CD4-positive, alpha-beta T cell treated with Interleukin-2 at 100 ng/mL for 4 hours (primary cell): ENCODE data around the gene LRRC27.

Source experiments
- DNase-seq: peaks from one replicate; pipeline ENCODE4 v3.0.0-alpha.2; 2020; ENCODE audit warnings: low spot score

Gene LRRC27

GRCh38 chr10:132301371-132302330 lies 30.3 kb upstream of the LRRC27 start:
- DNase-seq = no peak

GRCh38 chr10:132302421-132303310 lies 29.3 kb upstream of the LRRC27 start:
- DNase-seq = no peak

- no peak for DNase-seq
Measured at GRCh38 chr10:132303361-132304115, 28.5 kb upstream of the LRRC27 start.

- DNase-seq = no peak
Measured at GRCh38 chr10:132304756-132305509, 27.1 kb upstream of the LRRC27 start.

GRCh38 chr10:132305654-132306342 lies 26.2 kb upstream of the LRRC27 start:
- DNase-seq = no peak

GRCh38 chr10:132306343-132306685 lies 25.7 kb upstream of the LRRC27 start:
- no peak for DNase-seq

GRCh38 chr10:132306864-132307751 lies 24.9 kb upstream of the LRRC27 start:
- DNase-seq = peak; percentile 13

GRCh38 chr10:132307823-132308586 lies 24.0 kb upstream of the LRRC27 start, which contains the start of gene STK32C:
TSS of gene STK32C (minus strand) at chr10:132307950. CDS start at chr10:132307833, 117 bp downstream.
- peak; percentile 90 for DNase-seq

- DNase-seq = no peak
Measured at GRCh38 chr10:132308587-132309470, 23.2 kb upstream of the LRRC27 start.

GRCh38 chr10:132309471-132309865 lies 22.5 kb upstream of the LRRC27 start:
- DNase-seq = no peak

GRCh38 chr10:132309879-132310591 lies 22.0 kb upstream of the LRRC27 start:
- DNase-seq = no peak

- no peak for DNase-seq
Measured at GRCh38 chr10:132310701-132311337, 21.2 kb upstream of the LRRC27 start.

- no peak for DNase-seq
Measured at GRCh38 chr10:132311338-132311939, 20.6 kb upstream of the LRRC27 start.

- DNase-seq = no peak
Measured at GRCh38 chr10:132313305-132313704, 18.7 kb upstream of the LRRC27 start.

GRCh38 chr10:132313865-132314264 lies 18.1 kb upstream of the LRRC27 start:
- no peak for DNase-seq

- no peak for DNase-seq
Measured at GRCh38 chr10:132314336-132314735, 17.7 kb upstream of the LRRC27 start.
